Activated T-cell treated with anti-CD3 and anti-CD28 coated beads for 1 hour (primary cell): ENCODE results near the gene NCS1.

Source experiments
- DNase-seq: peaks from one replicate; pipeline ENCODE4 v3.0.0-alpha.2; 2020; ENCODE audit warnings: low read depth

The NCS1 gene

DNA sequence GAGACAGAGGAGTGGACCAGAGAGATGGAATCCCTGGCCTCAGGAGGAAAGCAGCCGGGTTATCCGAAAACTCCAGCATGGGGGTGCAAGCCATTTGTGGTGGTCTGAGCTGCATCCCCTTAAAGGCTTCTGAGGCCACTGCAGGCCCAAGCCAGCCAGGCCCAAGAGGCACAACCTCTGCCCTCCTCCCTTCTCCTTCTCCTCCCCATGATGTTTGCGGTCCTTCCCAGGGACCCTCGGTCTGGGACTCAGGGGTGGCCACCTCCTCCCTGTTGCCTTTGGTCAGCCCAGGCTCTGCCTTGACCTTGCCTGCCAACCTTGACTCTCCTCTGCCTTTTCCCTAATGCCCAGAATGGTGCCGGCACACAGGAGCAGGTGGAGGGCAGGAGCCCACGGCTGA lies 4.6 kb downstream of the NCS1 start:
- DNase-seq, result no peak

DNA sequence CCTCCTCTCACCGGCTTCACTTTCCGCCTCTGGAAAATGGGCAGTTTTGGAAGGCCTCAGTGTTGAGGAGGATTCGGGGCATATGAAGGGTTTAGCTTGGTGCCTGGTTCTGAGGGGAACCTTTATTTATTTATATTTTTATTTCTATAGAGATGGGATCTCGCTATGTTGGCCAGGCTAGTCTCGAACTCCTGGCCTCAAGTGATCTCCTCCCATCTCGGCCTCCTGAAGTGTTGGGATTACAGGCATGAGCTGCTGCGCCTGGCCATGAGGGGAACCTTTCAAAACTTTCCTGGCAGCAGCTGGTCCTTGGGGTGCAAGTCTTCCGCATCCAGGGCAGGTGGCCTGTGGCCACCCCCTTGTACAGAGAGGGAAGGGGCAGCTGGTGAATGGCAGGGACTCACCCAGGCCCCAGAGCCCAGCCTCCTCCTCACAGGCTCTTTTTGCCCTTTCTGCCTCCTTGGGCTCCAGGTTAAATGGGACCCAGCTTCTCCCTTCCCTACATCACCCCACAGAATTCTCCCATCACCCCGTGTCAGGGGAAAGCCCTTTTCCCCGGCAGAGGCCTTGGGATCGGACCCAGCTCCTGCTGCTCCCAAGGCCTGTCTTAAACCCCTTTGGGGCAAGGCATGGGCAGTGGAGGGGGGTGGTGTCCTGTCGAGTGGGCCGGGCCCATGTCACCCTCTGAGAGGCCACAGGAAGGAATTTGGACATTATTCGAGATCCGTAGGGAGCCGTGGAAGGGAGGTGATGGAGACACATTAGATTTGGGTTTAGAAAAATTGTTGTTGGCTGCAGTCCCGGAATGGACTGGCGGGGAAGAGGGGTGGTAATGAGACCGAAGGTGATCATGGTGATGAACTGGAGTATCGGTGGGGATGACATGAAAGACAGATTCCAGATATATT lies 5.9 kb downstream of the NCS1 start:
- no peak for DNase-seq

DNA sequence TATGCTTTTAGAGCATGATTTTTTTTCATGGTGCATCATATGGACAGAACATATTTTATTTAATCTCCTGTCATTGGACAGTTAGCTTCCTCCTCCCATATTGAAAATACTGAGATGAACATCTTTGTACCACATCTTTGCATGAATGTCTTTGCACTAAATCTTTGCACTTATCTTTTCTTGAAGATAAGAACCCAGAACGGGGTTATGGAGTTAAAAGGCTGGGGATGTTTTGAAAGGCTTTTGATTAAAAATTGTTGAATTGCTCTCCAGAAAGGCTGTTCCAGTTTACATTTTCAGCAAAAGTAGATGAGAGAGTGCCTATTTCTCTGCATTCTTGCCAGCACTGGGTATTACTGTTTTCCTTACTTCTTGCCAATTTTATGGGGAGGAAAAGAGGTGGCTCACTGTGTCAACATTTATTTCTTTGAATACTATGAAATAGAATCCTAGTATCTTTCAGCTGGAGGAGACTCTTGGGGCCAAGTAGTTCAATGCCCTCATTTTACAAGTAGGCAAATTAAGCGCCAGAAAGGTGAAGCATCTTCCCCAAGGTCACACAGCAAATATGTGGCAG lies 7.2 kb downstream of the NCS1 start:
- no peak for DNase-seq

DNA sequence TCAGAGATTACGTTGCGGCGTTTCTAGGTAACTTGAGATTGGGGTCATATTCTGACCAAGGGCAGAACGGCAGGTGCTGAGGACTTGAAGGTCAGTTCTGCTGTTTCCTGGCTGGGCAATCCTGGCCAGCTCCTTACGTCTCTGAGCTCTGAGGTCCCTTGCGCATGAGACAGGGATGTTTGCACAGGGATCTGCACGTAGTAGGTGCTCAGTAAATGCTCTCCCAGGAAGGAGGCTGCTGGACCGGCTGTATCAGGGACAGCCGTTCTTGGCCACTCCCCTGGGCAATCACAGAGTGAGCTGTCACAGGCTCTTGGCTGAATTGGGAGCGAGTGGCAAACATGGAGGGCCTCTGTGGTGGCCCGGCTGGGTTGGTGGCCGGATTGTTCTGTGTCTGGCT lies 8.3 kb downstream of the NCS1 start:
- no peak for DNase-seq

DNA sequence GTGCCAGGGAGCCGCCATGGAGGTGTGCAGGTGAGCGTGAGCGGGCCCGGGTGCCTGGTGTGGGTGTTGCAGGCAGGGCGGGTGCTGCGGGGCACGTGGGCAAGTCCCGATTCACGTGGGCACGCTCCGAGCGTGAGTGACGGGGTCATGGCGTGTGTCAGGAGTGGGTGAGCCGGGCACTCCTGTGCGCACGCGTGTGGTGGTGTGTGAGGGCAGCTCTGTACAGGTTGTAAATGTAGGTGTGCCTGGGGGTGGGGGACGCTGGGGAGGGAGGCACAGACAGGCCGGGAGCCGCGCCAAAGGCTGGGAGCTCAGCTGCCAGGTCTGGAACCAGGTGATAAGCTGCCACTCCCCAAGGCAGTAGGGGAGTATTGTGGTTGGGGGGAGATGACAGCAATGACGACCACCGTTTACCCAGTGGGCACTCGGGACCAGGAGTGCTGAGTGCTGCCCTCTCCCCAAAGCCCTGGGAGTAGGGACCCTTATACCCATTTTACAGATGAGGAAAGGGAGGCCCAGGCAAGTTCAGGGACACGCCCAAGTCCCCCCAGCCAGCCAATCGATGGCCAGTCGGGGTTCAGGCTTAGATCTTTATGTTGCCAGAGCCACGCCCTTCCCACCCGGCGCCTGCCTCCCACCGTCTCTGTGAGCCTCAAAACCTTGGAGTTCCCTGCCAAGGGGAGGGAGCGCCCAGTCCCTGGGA lies 9.6 kb downstream of the NCS1 start:
- no peak for DNase-seq

DNA sequence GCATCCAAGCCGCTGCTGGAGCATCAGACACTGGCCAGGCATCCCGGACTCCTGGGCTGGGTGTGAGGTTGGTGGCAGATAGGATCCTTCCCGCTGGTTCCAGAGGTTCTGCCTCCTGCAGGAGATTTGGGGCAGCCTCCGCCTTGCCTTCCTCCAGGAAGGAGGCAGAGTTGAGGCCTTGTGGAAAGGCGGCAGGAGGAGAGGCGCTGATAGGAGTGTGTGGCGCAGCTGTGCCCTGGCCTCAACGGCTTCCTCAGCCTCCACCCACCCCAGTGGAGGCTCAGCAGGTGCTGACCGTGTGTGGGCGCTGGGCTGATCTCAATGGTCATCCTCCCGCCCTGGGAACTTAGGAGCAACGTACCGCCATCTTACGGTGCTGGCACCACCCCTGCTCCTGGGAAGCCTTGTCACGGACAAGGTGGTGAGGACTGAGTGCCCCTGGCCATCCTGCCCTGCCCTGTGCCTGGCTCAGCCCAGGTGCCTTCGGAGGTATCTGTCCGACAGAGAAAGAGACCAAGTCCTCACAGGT lies 10.2 kb downstream of the NCS1 start:
- no peak for DNase-seq

DNA sequence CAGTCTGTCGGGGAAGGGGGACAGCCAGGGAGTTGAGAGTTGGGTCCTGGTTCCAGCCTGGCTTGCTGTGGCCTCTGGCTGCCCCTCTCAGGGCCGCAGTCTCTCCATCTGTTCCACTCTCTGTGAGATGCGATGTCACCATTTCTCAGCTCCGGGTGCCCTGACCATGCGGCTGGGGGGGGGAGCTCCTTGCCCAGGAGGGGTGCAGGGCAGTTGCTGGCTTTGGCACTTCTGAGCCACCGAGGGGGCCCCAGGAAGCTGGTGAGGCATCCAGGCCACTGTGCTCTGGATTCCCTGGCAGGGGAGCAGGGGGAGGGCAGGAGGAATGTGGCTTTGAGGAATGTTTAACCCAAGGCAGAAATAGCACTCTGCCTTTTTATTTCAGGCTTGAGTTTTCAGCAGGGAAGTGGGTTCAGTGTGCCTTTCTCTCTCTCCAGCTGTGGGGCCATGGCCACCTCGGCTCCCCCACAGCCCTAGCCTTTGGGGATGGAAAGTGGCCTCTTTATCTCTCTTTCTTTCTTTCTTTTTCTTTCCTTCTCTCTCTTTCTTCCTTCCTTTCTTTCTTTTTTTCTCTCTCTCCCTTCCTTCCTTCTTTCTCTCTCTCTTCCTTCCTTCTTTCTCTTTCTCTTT lies 11.0 kb downstream of the NCS1 start:
- no peak for DNase-seq

DNA sequence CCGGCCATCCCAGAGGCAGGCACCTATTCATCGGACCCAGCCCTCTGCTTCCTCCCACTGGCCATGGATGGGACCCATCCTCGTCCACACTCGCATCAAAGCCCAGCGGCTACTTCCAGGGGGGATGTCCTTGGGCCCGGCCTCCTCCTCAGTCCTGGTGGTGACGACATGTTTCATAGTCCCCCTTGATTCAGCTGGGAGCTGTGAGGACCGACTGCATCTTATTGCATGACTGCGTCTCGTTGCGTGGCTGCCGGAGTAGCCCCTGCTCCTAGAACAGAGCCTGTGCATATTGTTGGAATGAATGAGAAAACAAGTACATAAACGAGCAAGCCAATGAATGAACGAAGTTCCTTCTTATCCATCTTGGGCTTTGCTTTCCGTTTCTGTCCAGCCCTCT lies 12.8 kb downstream of the NCS1 start:
- no peak for DNase-seq

DNA sequence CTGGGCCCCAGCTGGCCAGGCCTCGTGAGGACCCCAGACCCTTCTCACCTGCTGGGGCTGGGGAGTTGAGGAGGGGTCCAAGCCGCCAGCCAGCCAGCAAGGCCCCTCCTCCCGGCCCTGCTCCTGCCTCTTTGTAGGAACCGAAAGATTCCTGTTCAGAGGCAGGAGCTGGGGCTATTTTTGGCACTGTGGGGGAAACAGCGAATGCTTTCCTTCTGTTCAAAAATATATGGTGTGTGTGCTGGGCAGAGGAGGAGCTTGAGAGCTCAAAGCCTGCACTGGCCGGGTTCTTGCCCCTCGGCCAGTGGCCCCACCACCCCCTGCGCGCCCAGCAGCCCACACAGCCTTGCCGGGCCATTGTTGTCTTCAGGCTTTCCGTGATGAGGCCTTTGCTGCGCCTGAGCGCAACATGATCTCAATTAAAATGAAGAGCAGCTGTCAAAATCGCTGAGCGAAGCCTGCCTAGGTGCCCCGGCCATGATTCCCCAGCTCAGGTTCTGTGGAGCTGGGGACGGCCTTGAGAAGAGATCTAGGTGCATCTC lies 13.4 kb downstream of the NCS1 start:
- DNase-seq, result no peak

DNA sequence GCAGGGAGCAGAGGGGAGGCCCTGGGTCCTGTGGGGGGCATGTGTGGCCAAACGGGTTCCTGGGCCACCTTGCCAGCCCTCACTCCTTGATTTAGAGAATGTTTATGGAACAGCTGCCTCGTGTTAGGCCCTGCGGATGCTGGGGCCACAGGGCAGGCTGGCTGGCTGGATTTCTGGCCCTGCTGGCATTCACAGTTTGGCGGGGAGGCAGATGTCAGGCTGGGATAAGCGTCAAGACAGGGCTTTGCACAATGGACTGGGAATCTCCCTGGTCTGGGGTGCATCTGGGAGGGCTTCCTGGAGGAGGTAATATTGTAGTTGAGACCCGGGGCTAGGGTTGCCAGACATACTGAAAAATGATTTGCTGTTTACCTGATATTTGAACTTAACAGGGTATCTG lies 13.8 kb downstream of the NCS1 start:
- DNase-seq, result no peak

DNA sequence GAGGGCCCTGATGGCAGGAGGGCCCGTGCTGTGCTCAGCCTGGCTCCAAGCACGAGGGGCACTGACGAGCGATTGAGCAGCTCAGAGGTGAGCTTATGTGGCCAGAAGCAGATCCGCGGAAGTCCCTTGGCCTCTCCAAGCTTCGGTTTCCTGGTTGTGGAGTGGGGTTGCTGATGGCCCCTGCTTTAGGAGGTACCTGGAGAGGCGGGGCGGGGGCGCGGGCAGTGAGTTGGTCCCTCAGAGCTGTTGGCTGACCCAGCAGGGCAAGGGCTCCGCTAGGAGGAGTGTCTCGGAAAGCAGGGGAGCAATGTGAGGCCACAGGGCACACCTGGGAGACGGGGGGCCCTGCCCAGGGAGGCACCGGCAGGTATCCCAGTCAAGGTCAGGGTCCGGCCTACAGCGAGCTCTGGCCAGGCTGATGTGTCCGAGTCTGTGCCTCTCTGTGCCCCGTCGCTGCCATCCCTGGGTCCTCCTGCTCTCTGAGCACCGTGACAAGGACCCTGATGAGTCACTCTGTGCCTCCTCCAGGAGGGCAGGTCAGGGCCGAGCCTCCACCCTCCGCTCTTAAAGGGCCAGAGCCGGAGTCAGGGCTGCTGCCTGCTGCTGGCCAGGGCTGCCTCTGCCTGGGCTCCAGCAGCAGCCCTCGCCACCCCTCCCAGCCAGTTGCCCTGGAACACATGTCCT lies 14.8 kb downstream of the NCS1 start:
- no peak for DNase-seq

DNA sequence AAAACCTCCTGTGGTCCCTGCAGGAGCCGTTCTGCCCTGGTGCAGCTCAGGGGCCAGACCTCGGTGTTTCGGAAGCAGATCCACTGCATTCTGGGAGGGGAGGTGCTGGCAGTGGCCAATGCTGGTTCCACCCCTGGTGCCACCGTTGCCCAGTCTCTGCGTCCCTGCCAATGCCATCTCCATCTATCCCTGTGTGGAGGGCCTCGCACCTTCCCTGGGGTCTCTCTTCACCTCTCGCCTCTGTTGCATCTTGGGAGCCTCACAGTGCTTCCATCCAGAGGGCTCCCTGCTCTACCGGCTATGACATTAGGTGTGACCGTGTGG lies 15.3 kb downstream of the NCS1 start:
- DNase-seq, result no peak

DNA sequence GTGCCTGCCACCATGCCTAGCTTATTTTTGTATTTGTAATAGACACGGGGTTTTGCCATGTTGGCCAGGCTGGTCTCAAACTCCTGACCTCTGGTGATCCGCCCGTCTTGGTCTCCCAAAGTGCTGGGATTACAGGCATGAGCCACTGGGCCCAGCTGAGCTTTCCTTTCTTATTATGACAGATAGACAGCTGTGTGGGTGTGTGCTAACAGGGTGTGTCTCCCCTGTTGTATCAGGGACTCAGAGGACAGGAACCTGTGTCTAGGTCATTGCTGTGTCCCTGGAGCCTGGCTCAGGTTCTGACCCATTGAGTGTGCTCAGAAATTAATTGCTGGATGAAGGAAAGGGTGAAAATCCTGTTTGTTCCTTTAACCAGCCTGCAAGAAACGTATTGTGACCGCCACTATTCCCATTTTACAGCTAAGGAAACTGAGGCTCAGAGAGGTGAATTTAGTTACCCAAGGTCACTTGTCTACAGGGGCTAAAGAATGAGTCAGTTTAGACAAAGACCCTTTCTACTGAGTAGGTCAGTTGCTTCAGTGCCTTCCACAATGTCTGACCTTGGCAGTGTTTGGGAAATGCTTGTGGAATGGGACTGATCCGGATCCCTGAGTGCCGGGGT lies 16.8 kb downstream of the NCS1 start:
- no peak for DNase-seq

DNA sequence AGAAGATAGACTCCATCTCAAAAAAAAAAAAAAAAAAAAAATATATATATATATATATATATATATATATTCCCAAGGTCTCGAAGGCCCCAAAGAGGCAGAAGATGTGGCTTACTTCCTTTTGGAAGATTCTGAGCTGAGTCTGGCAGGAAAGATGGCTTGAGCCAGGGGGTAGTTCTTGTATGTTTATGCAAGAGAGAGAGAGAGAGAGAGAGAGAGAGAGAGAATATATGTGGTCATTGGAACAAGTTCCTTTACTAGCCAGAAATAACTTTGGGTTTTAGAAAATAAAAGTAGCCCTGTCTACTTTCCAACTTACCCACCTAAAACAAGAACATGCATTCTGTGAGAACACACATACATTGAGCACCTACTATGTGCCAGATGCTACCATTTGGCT lies 17.6 kb downstream of the NCS1 start:
- DNase-seq, result no peak

DNA sequence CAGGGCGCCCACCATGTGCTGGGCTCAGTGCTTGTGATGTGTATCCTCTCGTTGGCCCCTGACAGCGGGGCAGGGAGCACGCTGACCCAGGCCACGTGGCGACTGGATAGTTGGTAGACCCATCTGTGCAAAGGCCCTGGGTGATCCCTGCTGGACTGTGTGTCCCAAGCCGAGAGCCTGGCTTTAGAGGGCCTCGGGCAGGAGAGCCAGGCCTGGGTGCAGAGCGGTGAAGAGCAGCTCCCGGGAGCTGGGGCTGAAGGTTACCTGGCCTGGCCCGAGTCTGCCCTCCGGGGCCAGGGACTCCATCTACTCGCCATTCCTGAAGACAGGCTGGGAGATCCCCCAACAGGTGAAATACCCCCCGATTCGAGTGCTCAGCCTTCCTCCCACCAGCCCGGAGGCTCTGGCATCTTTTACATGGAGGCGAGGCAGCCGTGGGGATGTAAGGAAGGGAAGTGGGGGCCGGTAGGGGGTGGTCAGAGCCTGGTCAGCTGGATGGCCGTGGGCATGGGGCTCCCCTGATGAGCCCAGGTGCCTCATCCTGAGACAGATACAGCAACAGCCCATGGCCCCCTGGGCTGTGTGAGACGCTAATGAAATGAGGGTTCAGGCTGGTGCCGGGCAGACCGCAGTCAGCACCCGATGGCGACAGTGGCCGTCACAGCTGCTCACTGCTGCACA lies 19.0 kb downstream of the NCS1 start:
- no peak for DNase-seq

DNA sequence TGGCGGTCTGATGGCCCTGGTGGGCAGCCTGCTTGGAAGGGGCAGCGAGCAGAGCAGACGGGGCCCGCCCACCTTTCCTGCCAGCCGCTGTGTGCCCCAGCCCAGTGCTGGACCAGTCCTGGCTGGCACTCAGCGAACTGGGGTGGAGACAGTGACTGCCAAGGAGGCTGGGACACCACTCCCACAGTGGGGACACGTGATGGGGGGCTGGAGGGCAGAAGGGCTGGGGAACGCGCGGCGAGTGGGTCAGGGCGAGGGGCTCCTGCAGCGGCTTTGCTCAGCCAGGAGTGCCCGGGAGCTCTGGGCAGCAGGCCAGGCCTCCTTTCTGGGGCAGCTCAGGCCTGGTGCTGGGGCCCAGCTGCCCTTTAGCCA lies 19.5 kb downstream of the NCS1 start:
- DNase-seq, result no peak

DNA sequence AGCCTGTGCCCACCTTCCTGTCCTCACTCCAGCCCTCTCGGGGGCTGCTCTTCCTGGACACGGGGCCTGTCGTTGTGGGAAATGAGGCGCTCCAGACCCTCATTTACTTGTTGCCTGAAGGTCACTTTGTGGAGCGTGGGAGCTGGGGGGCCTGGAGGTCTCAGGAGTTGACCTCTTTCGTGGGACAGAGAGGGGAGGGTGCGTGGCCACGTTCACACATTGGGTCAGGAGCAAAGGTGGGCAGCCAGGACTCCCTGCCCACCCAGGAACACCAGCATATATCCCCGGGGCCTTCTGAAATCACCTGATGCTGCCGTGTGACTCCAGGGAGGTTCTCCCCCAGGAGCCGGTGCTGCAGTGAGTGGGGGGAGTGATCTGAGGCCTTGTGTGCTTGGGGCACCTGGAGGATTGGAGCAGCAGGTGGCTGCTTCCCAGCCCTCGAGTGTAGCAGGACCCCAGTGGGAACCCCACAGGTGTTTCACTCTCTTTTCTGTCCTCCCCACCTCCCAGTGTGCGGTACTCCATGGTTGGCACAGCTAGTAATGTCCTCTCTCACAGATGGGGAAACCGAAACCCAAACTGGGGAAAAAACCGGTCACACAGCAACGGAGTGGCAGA lies 20.3 kb downstream of the NCS1 start:
- no peak for DNase-seq

DNA sequence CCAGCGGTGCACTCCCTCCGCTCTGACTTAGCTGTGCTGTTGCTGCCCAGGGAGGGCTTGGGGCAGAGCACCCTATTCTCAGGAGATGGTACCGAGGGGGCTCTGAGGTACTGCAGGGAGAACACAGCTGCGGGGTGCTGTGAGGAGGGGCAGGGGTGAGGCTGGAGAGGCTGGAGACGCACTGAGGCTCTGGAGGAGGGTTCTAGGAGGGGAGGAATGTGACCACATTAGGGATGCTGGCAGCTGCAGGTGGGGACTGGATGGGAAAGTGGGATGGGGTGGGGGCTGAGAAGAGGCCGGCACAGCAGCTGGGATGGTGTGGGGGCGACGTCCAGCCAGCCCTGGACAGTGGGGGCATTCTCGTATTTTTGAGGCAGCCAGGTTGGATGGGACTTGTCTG lies 20.9 kb downstream of the NCS1 start:
- no peak for DNase-seq

DNA sequence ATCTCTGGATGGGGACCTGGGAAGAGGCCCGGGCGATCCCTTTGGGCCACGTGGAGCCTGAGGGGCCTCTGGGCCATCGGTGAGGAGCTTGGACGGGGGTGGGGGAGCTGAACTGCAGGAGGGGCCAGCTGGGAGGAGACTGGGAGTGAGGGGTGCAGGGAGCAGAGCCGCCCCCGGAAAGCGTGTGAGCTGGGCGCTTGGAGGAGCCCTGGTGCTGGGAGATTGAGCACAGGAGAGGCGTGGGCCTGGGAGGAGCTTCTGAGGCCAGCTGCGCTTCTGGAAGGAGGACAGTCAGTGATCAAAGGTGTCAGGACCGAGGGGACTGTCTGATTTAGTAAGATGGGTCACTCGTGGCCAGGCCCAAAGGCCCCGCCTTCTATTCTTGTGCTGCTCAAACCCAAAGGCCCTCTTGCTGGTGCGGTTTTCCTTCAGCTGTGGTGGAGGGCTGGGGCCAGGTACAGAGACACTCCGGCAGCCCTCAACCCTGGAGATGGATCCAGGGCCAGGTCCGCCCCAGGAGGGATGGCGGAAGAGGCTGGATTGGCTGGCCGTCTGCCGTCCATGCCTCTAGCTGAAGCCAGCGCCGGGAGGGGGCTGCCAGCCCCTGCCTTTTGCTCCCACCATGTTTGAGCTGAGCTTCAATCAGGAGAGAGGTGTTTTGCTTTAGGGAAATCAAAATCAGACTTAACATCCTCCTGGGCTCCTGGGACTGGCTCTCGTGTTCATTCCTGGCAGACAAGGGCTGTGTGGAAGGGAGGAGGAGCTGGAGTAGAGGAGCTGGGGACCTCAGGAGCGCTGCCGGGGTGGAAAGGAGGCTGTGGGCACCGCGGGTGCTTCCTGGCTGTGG lies 21.6 kb downstream of the NCS1 start:
- no peak for DNase-seq
